GM12873 (cell line): ENCODE results near the gene NPPB.
A peak's percentile ranks its signal among the peaks of the same experiment; 100 is the strongest.

Source experiments
- CTCF ChIP-seq: IDR thresholded peaks from 2 replicates; pipeline ENCODE4 v1.5.1; 2012; ENCODE audit warnings: low read depth, mild to moderate bottlenecking, moderate library complexity, low read length, control low read depth; ENCODE audit not compliant: insufficient read depth; ENCODE audit errors: missing control alignments

The NPPB gene

GRCh38 chr1:11850156-11850555 lies 8.6 kb downstream of the NPPB start:
- TF ChIP-seq CTCF = no peak

GRCh38 chr1:11848373-11848700 lies 10.4 kb downstream of the NPPB start:
- TF ChIP-seq CTCF = no peak

DNA sequence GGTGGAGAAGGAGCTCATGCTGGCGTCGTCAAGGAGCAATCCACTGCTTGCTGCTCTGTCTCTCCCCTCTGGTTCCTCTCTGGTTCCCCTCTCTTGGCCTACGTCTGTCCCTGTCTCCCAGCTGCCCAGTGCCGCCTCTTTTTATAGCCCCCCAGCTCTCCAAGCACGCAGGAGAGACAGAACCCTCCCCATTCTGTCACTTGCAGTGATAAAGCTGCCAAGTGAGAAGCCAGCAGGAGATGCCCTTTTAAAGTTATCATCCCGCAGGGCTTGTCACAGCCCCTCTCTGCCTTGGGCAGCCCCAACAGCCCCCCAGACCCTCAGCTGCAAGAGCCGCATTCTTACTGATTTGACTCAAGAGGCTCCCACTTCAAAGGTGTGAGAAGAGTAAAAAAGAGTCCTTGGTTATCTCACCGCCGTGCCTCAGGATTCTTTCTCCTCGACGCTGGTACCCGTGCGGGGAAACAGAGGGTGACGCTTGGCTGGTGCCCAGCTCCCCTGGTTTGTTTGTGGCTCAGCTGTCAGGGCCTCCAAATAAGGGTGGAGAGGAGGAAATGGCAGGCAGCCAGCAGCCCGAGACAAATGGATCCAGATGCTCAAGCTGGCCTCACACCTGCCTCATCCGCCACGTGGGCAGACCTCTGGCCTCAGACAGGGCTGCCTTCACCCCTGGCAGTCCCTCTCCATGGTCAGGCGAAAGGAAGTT lies 10.9 kb downstream of the NPPB start, which contains the start of gene NPPA:
NPPA (minus strand) TSS at position 117 of the 706 bp plus-strand sequence; CDS start at position 18, 99 bp downstream.
- no peak for TF ChIP-seq CTCF

DNA sequence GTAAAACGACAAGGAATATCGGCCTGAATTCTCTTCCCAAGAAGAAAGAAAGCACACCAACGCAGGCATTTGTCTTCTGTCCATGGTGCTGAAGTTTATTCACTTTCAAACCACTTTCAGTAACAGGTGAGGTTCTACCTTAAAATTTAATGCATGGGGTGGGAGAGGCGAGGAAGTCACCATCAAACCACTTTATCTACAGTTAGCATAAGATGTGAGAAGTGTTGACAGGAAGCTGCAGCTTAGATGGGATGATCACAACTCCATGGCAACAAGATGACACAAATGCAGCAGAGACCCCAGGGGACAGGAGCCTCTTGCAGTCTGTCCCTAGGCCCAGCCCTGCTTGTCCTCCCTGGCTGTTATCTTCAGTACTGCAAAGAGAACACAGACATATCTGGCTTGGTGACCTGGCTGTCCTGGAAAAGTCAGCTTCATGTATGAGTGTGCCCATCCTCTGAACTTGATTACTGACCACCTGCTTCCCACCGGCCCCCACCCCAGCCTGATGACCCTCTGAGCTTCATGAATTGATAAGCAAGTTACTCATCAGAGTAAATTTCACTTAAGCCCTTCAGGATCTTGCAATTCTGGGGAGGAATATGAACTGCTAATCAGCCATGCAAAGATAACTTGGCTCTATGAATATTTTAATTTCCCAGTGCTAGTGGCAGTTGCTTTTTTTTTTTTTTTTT lies 13.0 kb downstream of the NPPB start:
- peak; percentile 9 for TF ChIP-seq CTCF

DNA sequence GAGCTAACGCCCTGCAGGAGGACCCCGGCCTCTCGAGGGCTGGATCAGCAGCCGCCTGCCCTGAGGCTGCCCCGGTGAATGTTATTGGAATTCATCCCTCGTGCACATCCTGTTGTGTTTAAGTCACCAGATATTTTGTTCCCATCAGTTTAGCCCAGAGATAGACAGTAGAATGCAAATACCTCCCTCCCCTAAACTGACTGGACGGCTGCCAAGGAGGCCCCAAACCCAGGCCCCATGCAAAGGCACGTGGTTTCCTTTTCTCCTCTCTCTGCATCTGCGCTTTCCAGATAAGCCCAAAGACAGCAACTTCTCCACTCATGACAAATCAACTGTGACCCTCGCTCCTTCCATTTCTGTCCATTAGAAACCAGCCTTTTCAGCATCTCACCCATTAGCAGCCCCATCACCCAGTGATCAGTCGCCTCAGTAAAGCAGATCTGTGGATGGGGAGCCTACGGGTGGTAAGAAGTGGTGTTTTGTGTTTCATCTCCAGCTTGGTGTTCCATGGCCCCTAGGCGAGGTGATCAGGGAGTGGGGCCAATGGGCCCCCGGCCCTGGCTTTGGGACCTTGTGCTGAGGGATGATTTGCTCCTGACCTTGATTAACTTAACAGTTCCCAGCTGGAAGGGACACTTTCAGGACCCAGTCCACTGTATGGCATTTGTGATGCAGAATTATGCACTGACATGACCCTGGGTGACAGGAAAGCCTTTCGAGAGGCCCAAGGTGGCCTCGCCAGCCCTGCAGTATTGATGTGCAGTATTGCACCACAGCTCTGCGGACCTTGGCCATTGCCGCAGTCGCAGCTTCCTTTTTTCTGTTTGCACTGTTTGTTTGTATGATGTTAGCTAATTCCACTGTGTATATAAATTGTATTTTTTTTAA lies 16.3 kb downstream of the NPPB start:
- no peak for TF ChIP-seq CTCF

- no peak for TF ChIP-seq CTCF
Measured at GRCh38 chr1:11841245-11842153, 17.2 kb downstream of the NPPB start.
